ENCODE measurements around the gene URM1. TPM values are rescaled to one million over a fixed set of nuclear protein-coding genes. Genes with fewer than 3 reads are reported as not detected.

The URM1 gene
- total and polyA plus RNA-seq, 5 experiments from 2014 or later: 44.5 to 66.4 (median 49.3) TPM

DNA sequence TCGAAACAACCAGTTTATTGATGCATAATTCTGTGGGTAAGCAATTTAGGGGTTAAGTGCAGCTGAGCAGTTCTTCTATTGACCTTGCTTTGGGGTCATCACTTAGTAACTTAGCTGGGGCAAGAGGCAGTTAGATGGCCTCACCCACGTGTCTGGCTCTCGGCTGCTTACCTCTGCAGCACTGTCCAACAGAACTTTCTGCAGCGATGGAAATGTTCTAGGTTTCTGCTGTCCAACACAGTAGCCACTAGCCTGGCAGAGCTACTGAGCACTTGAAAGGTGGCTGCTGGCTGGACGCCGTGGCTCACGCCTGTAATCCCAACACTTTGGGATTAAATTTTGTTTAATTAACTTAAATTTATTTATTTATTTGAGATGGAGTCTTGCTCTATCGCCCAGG, 13.1 kb upstream of the URM1 start:
- Mint-ChIP-seq H3K9me3 (no peaks in the 10 kb centered on the region), H3K4me1 (peaks cover 0 to 13% (median 12%) of the 10 kb centered on the region in 4 donors), H3K27me3 (no peaks in the 10 kb centered on the region), H3K36me3 (peaks cover 0 to 15% (median 0%) of the 10 kb centered on the region in 3 donors), H3K27ac (peak overlapping the region in 1 of 10 donors; percentile 68), H3K4me3 (no peak overlapping the region)
- POLR2A ChIA-PET: no interaction called here
- DNase-seq (no peak), ATAC-seq (no peak)

DNA sequence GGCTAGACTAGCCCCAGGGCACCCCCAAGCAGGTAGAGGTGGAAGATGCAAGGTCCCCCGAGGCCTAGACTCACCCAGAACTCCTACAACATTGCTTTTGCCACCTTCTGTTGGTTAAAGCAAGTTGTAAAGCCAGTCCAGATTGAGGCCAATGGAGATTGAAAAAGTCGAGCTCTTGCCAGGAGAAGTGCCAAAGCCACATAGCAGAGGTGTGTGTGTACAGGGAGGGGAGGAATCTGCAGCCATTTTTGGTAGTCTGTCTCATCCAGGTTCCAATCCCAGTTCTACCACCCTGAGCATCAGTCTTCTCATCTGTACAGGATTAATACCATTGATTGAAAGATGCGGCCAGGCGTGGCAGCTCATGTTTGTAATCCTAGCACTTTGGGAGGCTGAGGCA, 12.3 kb upstream of the URM1 start:
- no peaks in the 10 kb centered on the region for H3K27me3 Mint-ChIP-seq
- H3K4me3 Mint-ChIP-seq: no peak overlapping the region
- H3K27ac Mint-ChIP-seq: peak overlapping the region in 3 of 10 donors; percentile 40 to 74 (median 66)
- POLR2A ChIA-PET: no interaction called here
- DNase-seq (no peak), ATAC-seq (no peak)
- peaks cover 0 to 12% (median 0%) of the 10 kb centered on the region in 3 donors for H3K36me3 Mint-ChIP-seq
- no peaks in the 10 kb centered on the region for H3K9me3 Mint-ChIP-seq
- H3K4me1 Mint-ChIP-seq: peaks cover 0 to 13% (median 12%) of the 10 kb centered on the region in 4 donors

DNA sequence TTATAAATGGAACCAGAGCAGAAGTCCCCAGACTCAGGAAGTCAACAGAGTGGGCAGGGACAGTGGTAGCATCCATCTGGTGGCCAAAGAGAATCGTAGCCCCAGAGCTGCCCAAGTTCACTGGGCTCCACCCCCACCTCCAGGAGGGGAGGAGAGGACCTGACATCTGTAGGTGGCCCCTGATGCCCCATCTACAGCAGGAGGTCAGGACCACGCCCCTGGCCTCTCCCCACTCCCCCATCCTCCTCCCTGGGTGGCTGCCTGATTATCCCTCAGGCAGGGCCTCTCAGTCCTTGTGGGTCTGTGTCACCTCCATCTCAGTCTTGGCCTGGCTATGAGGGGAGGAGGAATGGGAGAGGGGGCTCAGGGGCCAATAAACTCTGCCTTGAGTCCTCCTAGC, 10.3 kb upstream of the URM1 start:
- ATAC-seq: no peak
- H3K27ac Mint-ChIP-seq: peak overlapping the region in 2 of 10 donors; percentile 64 to 67

DNA sequence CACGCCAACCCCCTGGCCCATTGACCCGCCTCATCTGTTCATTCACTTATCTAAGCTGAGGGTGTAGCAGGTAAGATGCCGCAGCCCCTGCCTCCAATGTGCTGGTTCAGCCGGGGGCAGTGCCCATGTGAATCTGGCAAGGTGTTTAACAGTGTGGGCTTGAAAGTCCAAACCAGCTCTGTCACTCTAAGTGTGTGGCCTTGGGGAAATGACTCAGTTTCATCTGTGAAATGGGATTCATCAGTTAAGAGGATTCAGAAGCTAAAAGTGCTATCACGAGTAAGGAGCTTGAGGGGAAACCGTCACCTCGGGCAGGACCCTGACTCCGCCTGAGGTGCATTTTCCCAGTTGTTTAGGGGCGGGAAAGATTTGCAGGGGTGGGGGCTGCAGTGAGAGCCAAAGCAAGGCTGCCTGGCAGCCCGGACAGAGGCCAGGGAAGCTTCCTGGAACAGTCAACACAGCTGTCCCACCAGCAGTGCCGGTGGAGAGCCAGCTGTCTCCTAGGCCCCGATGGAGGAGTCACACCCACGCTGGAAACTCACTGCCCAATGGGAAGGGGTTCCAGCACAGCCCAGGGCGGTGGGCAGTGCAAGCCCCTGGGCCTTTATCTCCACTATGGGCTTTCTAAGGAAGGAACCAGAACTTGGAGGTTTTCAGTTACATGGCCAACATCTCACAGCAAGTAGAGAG, 9.7 kb upstream of the URM1 start:
- DNase-seq (no peak), ATAC-seq (no peak)
- Mint-ChIP-seq H3K27me3 (peaks cover 0 to 3% (median 0%) of the 10 kb centered on the region in 5 donors), H3K9me3 (no peaks in the 10 kb centered on the region), H3K4me3 (peak overlapping the region; percentile 80 to 90 (median 84)), H3K27ac (peak overlapping the region in 8 of 10 donors; percentile 43 to 86 (median 72)), H3K36me3 (no peaks in the 10 kb centered on the region), H3K4me1 (peaks cover 2 to 22% (median 16%) of the 10 kb centered on the region in 4 donors)
- POLR2A ChIA-PET: interaction anchor here (0.6 to 2.0 kb wide), 5 partner anchors 10 to 426 kb away, joined by 3 to 20 read pairs (median 3); partner anchors contain the start of gene URM1

More for the DNA sequence above, 10.3 kb upstream of the URM1 start:
- no peak for DNase-seq
- no peak overlapping the region for H3K4me3 Mint-ChIP-seq
- H3K36me3 Mint-ChIP-seq: peaks cover 0 to 5% (median 0%) of the 10 kb centered on the region in 3 donors
- peaks cover 0 to 3% (median 0%) of the 10 kb centered on the region in 5 donors for H3K27me3 Mint-ChIP-seq
- POLR2A ChIA-PET: interaction anchor here (0.6 kb wide), 1 partner anchor 57 kb away, joined by 3 read pairs; no protein-coding TSS in a partner anchor
- no peaks in the 10 kb centered on the region for H3K9me3 Mint-ChIP-seq
- H3K4me1 Mint-ChIP-seq: peaks cover 2 to 22% (median 16%) of the 10 kb centered on the region in 4 donors

- Mint-ChIP-seq H3K27ac (peak overlapping the region in 7 of 10 donors; percentile 27 to 86 (median 74)), H3K27me3 (peaks cover 0 to 6% (median 0%) of the 10 kb centered on the region in 5 donors), H3K9me3 (no peaks in the 10 kb centered on the region), H3K4me3 (peak overlapping the region; percentile 80 to 90 (median 84)), H3K36me3 (no peaks in the 10 kb centered on the region), H3K4me1 (peaks cover 2 to 22% (median 16%) of the 10 kb centered on the region in 4 donors)
- ATAC-seq (peak; percentile 91 to 92), DNase-seq (peak; percentile 47 to 78 (median 62))
- POLR2A ChIA-PET: interaction anchor here (0.6 to 2.0 kb wide), 6 partner anchors 9 to 426 kb away, joined by 3 to 20 read pairs (median 3); partner anchors contain the start of gene URM1
Observed at GRCh38 chr9:128361986-128362646, 9.1 kb upstream of the URM1 start.

DNA sequence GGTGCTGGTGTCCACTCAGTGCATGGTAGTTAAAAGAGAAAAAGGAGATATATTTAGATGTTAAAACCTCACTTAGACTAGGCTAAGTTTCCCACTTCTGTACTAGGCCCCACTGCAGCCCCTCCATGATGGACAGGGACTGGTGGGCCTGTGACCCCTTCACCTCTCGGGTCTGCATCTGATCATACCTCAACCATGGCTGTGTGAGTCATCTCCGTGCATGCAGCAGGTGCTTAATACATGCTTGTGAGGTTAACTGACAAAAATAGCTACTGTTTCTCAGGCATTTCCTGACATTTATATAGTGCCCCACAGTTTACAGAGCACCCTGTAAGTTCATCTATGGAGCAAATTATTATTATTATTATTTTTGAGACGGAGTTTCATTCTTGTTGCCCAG, 8.4 kb upstream of the URM1 start:
- peaks cover 2 to 22% (median 16%) of the 10 kb centered on the region in 4 donors for H3K4me1 Mint-ChIP-seq
- peak overlapping the region in 2 of 10 donors; percentile 9 to 27 for H3K4me3 Mint-ChIP-seq
- peaks cover 0 to 7% (median 0%) of the 10 kb centered on the region in 5 donors for H3K27me3 Mint-ChIP-seq
- POLR2A ChIA-PET: interaction anchor here (1.0 to 2.0 kb wide), 5 partner anchors 8 to 425 kb away, joined by 3 to 20 read pairs (median 3); partner anchors contain the start of gene URM1
- ATAC-seq (no peak), DNase-seq (no peak)
- H3K9me3 Mint-ChIP-seq: no peaks in the 10 kb centered on the region
- H3K27ac Mint-ChIP-seq: peak overlapping the region in 3 of 10 donors; percentile 22 to 86 (median 78)
- H3K36me3 Mint-ChIP-seq: no peaks in the 10 kb centered on the region

- DNase-seq: no peak
- Mint-ChIP-seq H3K27me3 (peaks cover 0 to 7% (median 0%) of the 10 kb centered on the region in 5 donors), H3K36me3 (no peaks in the 10 kb centered on the region), H3K4me3 (peak overlapping the region in 7 of 10 donors; percentile 26 to 65 (median 50)), H3K9me3 (no peaks in the 10 kb centered on the region), H3K4me1 (peaks cover 6 to 28% (median 21%) of the 10 kb centered on the region in 4 donors), H3K27ac (peak overlapping the region in 4 of 10 donors; percentile 37 to 70 (median 51))
- POLR2A ChIA-PET: no interaction called here
- no peak for ATAC-seq
Observed at GRCh38 chr9:128365525-128365924, 5.6 kb upstream of the URM1 start.

- Mint-ChIP-seq H3K36me3 (peaks cover 0 to 11% (median 0%) of the 10 kb centered on the region in 3 donors), H3K27me3 (peaks cover 0 to 7% (median 0%) of the 10 kb centered on the region in 5 donors), H3K4me3 (peak overlapping the region in 2 of 10 donors; percentile 27 to 29), H3K27ac (peak overlapping the region in 4 of 10 donors; percentile 8 to 57 (median 28)), H3K4me1 (peaks cover 21 to 45% (median 40%) of the 10 kb centered on the region in 4 donors), H3K9me3 (no peaks in the 10 kb centered on the region)
- POLR2A ChIA-PET: no interaction called here
- no peak for ATAC-seq
- DNase-seq: no peak
Observed at GRCh38 chr9:128369024-128369706, 2.0 kb upstream of the URM1 start.

DNA sequence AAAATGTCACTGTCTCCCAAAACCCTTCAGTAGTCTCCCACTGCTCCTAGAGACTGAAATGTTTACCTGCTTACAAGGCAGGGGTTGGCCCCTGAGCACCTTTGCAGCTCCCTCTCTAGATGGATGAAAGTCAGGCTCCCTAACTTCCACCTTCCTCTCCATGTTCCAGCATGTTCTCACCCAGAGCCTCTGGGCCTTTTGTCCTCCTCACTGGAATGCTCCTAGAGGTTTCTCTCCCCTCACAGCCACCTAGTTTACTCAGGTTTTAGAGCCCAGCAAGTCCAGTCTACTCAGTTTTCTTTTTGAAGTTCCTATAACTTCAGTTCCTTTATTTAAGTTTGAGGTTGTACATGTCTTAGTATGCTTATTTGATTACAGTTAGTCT, 815 bp upstream of the URM1 start:
- H3K9me3 Mint-ChIP-seq: no peaks in the 10 kb centered on the region
- H3K36me3 Mint-ChIP-seq: peaks cover 0 to 16% (median 3%) of the 10 kb centered on the region in 3 donors
- H3K4me1 Mint-ChIP-seq: peaks cover 19 to 41% (median 37%) of the 10 kb centered on the region in 4 donors
- H3K27me3 Mint-ChIP-seq: peaks cover 0 to 6% (median 0%) of the 10 kb centered on the region in 5 donors
- H3K27ac Mint-ChIP-seq: peak overlapping the region; percentile 95 to 99 (median 98)
- DNase-seq (no peak), ATAC-seq (no peak)
- H3K4me3 Mint-ChIP-seq: peak overlapping the region; percentile 89 to 99 (median 97)
- POLR2A ChIA-PET: interaction anchor here (0.8 to 2.2 kb wide), 8 partner anchors 8 to 459 kb away, joined by 3 to 20 read pairs (median 3); partner anchors contain the start of genes BBLN, GOLGA2, SPOUT1 and SWI5

DNA sequence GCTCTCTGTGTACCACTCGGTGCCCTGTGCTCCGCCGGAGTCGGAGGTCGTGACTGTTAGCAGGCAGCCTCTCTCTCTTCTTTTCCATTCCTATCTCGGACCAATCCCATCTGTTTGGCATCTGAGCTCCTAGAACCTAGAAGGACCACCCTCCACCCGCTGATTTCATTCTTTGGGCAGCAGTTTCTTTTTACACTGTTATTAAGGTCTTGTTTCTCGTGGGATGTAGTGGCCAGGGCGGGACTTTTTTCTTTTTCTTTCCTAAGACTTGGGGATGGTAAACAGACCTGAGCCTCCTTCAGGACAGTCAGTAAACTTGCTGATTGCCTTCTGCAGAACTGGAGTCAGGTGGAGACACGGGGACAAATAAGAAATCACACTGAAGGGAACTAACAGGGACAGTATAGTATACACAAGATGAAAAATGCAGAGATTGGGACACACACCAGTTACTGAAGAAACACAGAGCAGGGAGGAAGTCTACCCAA, 500 bp downstream of the URM1 start:
- Mint-ChIP-seq H3K27me3 (peaks cover 0 to 5% (median 0%) of the 10 kb centered on the region in 5 donors), H3K4me3 (peak overlapping the region; percentile 89 to 99 (median 97)), H3K4me1 (peaks cover 19 to 43% (median 36%) of the 10 kb centered on the region in 4 donors), H3K9me3 (no peaks in the 10 kb centered on the region), H3K27ac (peak overlapping the region; percentile 95 to 99 (median 98)), H3K36me3 (peaks cover 0 to 24% (median 3%) of the 10 kb centered on the region in 3 donors)
- DNase-seq (no peak), ATAC-seq (no peak)
- POLR2A ChIA-PET: interaction anchor here (0.5 to 2.2 kb wide), 18 partner anchors 8 to 457 kb away, joined by 3 to 20 read pairs (median 3); partner anchors contain the start of genes ENDOG, GOLGA2, ODF2 and SWI5

- DNase-seq (no peak), ATAC-seq (no peak)
- peaks cover 19 to 43% (median 36%) of the 10 kb centered on the region in 4 donors for H3K4me1 Mint-ChIP-seq
- H3K36me3 Mint-ChIP-seq: peaks cover 0 to 28% (median 3%) of the 10 kb centered on the region in 3 donors
- H3K27me3 Mint-ChIP-seq: peaks cover 0 to under 1% (median 0%) of the 10 kb centered on the region in 5 donors
- H3K27ac Mint-ChIP-seq: peak overlapping the region; percentile 95 to 99 (median 98)
- POLR2A ChIA-PET: interaction anchor here (0.8 to 2.2 kb wide), 7 partner anchors 7 to 133 kb away, joined by 3 to 20 read pairs (median 3); partner anchors contain the start of genes GOLGA2, ODF2 and SWI5
- H3K9me3 Mint-ChIP-seq: no peaks in the 10 kb centered on the region
- H3K4me3 Mint-ChIP-seq: peak overlapping the region; percentile 89 to 99 (median 97)
Observed at GRCh38 chr9:128372188-128372641, 1.0 kb downstream of the URM1 start.

All from naive thymus-derived CD8-positive, alpha-beta T cell (primary cell).